Skin of body (tissue), 2 donors: ENCODE results near the gene SPON2. TPM values are rescaled to one million over a fixed set of nuclear protein-coding genes. Genes with fewer than 3 reads are reported as not detected.
A peak's percentile ranks its signal among the peaks of the same experiment; 100 is the strongest.

Experiments used
- DNase-seq: peaks from one replicate; lab custom pipeline; 2025; lab: John Stamatoyannopoulos, UW
- total RNA-seq: library from RNA; depleted of rRNA; stranded (reverse); fragments of >200 nt; gene quantifications from one replicate; pipeline ENCODE4 v1.2.3, GENCODE V29; 2014

SPON2 gene
- total RNA-seq, 1 donor from 2014 or later = 46.1 TPM

GRCh38 chr4:1172971-1173757, 781 bp upstream of the SPON2 start:
- peak; percentile 89 for DNase-seq

DNA sequence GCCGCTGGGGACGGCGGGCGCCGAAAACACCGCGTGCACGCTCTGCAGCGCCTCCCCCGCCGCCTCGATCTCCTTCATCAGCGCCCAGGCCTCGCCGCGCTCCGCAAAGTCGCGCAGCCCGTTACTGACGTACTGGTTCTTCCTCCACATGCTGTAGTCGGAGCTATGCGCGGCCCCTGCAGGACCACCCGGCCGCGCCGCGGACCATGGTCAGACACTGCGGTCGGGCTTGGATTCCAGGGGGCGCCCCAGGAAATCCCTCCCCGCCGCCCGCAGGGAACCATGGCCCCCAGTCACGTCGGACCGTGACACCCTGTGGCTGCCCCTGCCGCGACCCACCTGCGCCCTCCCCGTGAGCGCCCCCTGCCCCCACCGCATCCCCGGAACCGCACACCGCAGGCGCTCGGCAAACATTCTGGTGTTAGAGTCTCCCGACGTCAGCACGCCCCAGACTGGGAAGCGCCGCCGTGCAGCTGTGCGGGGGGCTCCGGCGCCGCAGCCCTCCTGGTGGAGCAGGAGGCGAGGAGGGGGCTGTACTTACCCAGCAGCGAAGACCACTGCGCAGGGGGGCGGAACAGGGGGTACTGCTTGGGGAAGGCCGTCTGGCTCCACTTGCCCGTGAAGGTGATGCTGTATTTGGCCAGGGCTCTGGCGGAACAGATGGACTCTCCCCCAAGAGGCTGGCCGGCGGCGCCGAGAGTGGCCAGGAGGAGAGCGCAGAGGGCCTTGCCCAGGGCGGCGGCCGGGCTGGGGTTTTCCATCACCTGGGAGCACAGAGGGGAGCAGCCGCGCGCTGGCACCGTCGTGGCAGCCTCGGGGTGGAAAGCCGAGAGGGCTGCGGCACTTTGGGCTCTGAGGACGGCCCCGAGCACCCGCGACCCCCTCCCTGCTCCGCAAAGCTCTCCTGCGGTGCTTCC, 814 bp downstream of the SPON2 start:
- DNase-seq = no peak

DNA sequence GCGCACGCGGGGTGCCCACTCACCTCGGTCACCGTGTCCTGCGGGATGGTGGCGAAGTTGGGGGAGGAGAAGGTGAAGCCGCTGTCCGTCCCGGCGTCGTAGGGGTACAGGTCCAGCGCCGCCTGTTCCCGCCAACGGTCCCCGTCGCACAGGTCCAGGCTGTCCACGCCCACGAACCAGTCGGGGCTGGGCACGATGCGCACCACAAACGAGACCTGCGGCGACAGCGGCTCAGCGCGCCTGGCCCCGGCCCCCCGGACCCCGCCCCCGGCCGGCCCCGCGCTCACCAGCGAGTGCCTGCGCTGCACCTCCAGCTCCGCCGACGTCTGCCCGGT, 1.4 kb downstream of the SPON2 start:
- DNase-seq = no peak

DNA sequence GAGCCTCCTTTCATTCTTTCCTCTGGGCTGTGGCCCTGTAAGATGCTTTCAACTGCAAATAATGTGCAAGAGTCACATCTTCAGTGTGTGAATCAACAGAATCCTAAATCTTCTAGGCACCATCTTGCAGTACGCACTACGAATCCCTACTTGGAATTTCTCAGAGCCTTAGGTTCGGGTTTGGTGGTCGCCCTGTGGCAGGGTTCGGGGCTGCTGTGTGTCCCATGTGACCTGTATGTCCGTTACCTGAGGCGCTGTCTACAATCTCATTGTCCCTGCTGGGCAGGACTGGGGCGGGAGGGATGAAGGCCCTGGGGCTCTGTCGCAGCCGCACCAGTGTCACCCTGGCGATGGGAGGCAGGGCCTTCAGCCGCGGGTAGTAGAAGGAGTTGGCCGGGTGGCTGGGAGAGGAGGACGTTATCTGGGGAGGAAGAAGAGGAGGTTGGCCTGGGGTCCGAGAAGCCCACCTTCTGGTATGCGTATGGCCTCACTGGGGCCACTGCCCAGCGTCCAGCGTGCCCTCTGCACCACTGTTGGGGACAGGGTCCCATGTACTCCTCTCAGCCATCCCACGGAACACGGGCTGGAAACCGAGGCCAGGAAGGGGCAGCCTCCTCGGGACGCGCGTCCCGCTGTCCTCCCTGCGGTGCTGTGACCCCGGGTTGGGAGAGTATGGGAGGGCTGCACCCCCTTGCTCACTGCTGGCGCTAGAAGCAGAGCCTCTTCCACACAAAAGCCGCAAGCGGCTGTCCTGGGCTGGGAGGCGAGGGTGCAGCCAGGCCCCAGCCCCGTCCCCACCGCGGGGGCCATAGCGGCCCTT, 2.0 kb downstream of the SPON2 start:
- DNase-seq = no peak

- DNase-seq = no peak
These were observed 2.7 kb downstream of the SPON2 start for GRCh38 chr4:1169691-1170096.

- DNase-seq = no peak
These were observed 3.2 kb downstream of the SPON2 start for GRCh38 chr4:1169171-1169671.

GRCh38 chr4:1168191-1169101, 3.9 kb downstream of the SPON2 start:
- DNase-seq = peak; percentile 21

DNA sequence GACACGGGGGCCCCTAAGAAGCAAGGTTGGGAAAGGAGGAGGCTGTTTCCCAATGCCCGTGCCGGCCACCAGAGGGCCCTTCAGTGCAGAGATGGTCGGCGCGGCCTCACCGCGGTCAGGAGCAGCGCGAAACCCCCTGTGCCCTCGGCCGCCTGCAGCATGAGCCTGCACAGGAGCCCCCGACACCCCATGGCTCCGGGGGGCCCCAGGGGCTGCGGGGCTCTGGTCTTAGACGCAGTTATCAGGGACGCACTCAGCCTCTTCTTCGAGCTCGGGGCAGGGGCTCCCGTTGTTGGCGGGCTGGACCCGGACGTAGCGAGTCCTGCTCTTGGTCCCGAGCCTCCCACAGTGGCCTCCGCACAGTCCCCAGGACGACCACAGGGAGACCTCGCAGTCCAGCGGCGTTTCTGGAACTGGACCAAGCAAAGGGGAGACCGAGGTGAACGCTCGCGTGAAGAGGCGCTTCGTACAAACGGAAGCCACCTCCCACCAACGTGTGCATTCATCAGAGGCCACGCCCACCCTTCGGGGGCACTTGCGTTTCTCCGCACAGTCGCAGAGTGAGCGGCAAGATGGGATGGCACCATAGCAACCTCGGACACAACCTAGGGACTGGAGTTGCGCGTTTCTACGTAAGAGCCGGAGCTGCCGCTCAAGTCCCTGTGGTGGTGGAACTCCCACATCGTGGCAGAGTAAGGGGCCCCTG, 5.0 kb downstream of the SPON2 start:
- DNase-seq = peak; percentile 53

DNA sequence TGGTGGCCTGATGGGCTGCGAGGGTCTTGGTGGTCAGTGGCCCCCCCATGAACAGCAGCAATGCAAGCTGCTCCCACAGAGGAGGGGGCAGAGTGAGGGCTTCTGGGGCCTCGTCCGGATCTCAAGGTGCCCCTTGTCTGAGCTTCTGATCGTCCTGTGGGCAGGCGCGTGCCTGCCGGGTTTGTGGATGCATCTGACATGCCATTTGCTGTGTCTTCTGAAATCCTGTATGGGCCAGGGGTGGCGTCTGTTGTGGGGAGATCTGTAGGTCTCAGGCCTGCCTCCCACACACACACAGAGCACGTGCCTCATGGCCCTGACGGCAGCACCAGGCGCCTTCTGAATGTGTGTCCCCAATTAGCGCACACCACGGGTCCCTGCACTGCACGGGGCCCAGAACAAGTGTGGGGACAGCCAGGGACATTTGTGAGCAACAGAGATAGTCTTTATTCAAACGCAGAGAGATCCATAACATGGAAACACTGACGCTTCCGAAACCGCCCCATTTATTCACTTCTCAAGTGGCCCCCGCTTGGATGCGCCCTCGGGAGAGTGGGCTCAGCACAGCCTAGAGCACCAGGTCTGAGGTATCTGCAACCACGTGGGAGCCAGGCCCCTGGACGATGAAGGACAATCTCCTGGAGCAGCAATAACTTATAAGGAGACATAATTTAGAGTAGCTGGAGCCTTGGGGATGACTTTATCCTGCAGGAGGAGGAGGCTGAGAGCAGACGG, 5.7 kb downstream of the SPON2 start:
- DNase-seq = no peak

DNA sequence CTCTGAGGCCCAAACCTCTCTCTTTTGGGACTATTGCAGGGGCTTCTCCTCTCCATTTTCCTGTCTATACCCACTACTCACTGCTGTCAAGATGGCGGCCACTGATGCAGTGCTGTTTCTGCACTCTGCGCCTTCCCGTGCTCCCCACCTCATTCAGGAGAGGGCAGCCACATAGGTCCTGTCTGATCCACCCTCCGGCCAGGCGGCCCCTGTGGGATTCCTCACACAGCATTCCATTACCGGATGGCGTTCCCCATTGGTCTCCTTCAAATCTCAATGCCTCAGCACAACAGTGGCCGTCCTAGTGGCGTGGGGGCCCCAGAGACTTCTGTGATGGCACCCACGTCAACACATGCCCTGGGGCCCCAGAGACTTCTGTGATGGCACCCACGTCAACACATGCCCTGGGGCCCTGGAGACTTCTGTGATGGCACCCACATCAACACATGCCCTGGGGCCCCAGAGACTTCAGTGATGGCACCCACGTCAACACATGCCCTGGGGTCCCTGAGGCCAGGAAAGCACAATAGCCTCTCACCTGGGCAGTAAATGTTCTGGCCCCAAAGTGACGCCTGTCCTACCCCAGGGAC, 7.3 kb downstream of the SPON2 start:
- DNase-seq = no peak

DNA sequence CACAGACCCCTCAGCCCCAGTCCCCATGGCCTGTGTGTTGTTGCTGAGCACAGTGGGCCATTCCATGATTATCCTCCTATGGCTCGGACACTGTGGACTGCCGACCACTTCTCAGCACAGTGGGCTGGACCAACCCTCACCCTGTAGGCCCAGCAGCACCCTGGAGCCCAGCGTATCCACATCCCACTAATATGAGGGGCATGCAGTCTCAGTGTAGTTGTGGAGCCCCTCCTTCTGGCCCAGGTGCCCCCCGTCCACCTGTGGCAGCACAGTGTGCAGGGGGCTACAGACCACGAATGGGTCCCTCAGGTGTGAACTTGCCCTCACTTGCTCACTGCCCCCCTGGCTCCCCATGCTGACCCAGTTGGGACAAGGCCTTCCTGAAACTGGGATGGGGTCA, 7.9 kb downstream of the SPON2 start:
- no peak for DNase-seq

- no peak for DNase-seq
These were observed 8.3 kb downstream of the SPON2 start for GRCh38 chr4:1164040-1164439.

GRCh38 chr4:1160351-1160750, 12.0 kb downstream of the SPON2 start:
- no peak for DNase-seq

DNA sequence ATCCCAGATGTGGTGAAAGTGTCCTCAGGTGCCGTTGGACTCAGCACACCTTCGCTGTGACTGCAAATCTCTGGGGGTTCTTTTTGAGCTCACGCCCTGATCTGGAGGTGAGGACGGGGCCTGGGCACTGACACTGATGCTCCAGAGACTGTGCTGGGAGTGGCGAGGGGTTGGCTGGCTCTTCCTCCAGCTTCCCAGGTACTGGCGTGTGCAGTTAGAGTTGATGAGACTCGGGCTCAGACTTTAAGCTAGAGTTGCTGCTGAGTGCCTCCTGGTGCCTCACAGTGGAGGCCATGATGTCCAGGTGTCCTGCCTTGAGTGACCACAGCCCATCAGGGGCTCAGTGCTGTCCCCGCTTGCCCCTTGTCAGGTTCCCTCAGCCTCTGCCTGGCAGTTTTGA, 16.3 kb downstream of the SPON2 start:
- DNase-seq = no peak

GRCh38 chr4:1155314-1155713, 17.1 kb downstream of the SPON2 start:
- no peak for DNase-seq

DNA sequence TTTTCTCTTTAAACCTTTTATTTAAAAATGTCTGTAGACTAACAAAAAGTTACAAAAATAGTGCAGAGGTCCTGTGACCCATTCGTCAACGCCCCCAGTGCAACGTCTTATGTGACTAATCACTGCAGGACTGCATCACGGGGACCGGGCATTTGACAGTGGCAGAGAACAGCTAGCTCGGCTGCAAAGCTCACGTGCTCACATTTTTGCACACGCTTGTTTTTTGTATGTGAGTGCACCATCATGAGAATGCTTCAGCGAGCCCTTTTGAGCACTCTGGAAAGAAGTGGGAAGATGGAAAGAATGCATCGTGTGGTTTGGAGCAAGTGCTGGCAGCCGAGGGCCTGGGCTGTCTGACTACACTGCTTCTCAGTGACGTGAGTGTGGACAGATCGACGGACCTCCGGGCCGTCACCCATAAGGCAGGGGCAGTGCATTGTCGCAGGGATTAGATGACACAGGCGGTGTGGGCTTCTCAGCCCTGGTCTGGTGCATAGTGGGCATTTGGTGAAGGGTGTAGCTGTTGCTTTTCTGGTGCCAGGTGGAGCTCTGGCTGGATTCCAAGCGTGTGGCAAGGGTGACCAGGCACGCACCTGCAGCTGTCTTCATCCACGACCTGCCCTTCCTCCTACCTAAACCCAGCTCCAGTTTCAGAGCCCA, 17.7 kb downstream of the SPON2 start:
- DNase-seq = no peak

GRCh38 chr4:1154126-1154522, 18.3 kb downstream of the SPON2 start:
- no peak for DNase-seq

GRCh38 chr4:1153567-1154090, 18.8 kb downstream of the SPON2 start:
- DNase-seq = no peak
